ENCODE measurements around the gene LMAN1L.

LMAN1L gene

DNA sequence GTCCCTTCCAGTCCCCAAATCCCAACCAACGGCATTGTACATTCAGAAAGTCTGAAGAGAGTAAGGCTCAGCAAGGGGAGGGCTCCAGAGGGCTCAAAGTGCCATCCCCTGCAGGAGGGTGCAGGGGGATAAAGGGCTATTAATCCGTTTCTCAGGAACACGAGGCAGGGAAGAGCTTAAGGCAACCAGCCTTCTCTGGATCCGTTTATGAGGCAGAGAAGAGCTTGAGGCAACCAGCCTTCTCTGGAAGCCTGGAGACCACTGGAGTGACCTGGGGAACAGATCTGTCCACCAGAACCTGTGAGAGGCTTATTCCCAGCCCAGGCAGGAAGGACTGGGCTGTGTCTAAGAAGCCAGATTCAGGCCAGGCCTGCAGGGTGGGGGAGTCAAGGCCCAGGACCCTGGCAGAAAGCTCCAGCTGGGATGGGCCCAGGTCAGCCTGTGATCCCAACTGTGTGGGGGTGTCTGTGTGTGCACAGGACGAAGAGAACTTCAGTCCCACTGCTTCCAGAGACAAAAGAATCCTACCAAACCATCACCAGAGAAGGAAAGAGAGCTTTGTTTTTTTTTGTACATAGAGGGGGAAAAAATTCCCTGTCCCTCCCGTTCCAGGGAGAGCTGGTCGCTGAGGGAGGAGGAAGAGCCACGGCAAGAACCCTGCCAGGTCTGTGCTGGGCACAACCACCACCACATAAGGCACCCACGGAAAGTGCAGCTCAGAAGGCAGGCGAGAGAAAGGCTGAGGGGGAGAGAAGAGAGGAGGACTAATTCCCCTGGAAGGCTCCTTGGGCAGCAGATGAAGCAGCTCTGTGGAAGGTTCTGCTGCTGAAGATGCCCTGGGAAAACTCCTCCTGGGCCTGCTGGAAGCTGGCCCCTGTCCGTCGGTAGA is 31.9 kb downstream of the LMAN1L start:
- no peak for TF ChIP-seq EZH2 (IDR thresholded peaks at IDR 0.05; ENCODE audit: borderline replicate concordance, low read depth, low read length, severe bottlenecking)
- no peak for TF ChIP-seq CTCF (IDR thresholded peaks at IDR 0.05; ENCODE audit: borderline replicate concordance, extremely low read depth, low read length, poor library complexity, severe bottlenecking)
- Histone ChIP-seq H4K20me1 (ENCODE audit: insufficient read depth, low read length) (peaks cover 3% of the 10 kb centered on the region; the same call in 1 of the 2 replicates), H3K36me3 (ENCODE audit: insufficient read depth, low read length) (peaks cover 52% of the 10 kb centered on the region), H2AFZ (ENCODE audit: low read depth, low read length) (no peak overlapping the region), H3K79me2 (ENCODE audit: insufficient read depth, low read length) (peaks cover 15% of the 10 kb centered on the region), H3K9me3 (ENCODE audit: insufficient read depth, low read length, severe bottlenecking) (no peaks in the 10 kb centered on the region), H3K4me3 (ENCODE audit: low read depth in 1 of 2, low read length in 2 of 2) (no peak overlapping the region), H3K9ac (ENCODE audit: low read depth, low read length) (peak overlapping the region; percentile 91), H3K4me1 (ENCODE audit: insufficient read depth, low read length) (peaks cover 36% of the 10 kb centered on the region), H3K27ac (ENCODE audit: low read length) (peak overlapping the region; percentile 86; the same call in 1 of the 2 replicates), H3K27me3 (ENCODE audit: insufficient read depth, low read length, poor library complexity) (no peaks in the 10 kb centered on the region), H3K4me2 (ENCODE audit: insufficient read depth, low read length) (peak overlapping the region; percentile 69; the same call in 1 of the 2 replicates)
- DNase-seq, result no peak
- no peak for ATAC-seq (ENCODE audit: insufficient read depth, low read depth)

DNA sequence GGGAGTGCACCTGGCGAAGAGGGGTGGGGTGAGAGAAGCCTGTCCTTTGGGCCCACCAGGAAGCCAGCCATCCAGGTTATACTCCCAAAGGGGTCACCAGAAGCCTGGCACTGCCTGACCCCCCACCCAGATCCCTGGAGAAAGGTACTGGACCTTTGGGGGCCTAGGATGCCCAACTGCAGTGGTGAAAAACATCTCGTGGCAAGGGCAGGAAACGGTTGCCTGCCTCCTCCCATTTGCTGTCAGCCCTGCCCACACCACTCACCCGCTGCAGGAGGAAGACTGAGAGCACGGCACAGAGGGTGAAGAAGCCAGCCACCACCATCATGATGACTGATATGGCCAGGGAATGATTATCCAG is 32.6 kb downstream of the LMAN1L start:
- Histone ChIP-seq H4K20me1 (ENCODE audit: insufficient read depth, low read length) (peaks cover 3% of the 10 kb centered on the region; the same call in 1 of the 2 replicates), H3K4me1 (ENCODE audit: insufficient read depth, low read length) (peaks cover 32% of the 10 kb centered on the region), H3K9me3 (ENCODE audit: insufficient read depth, low read length, severe bottlenecking) (no peaks in the 10 kb centered on the region), H3K27ac (ENCODE audit: low read length) (peak overlapping the region; percentile 40; the same call in 1 of the 2 replicates), H2AFZ (ENCODE audit: low read depth, low read length) (no peak overlapping the region), H3K9ac (ENCODE audit: low read depth, low read length) (no peak overlapping the region), H3K79me2 (ENCODE audit: insufficient read depth, low read length) (peaks cover 15% of the 10 kb centered on the region), H3K4me2 (ENCODE audit: insufficient read depth, low read length) (no peak overlapping the region), H3K4me3 (ENCODE audit: low read depth in 1 of 2, low read length in 2 of 2) (no peak overlapping the region), H3K27me3 (ENCODE audit: insufficient read depth, low read length, poor library complexity) (no peaks in the 10 kb centered on the region), H3K36me3 (ENCODE audit: insufficient read depth, low read length) (peaks cover 52% of the 10 kb centered on the region)
- DNase-seq (no peak), ATAC-seq (ENCODE audit: insufficient read depth, low read depth) (no peak)
- TF ChIP-seq CTCF (IDR thresholded peaks at IDR 0.05; ENCODE audit: borderline replicate concordance, extremely low read depth, low read length, poor library complexity, severe bottlenecking) (no peak), EZH2 (IDR thresholded peaks at IDR 0.05; ENCODE audit: borderline replicate concordance, low read depth, low read length, severe bottlenecking) (no peak)

- Histone ChIP-seq H3K27ac (ENCODE audit: low read length) (peak overlapping the region; percentile 40; the same call in 1 of the 2 replicates), H3K9ac (ENCODE audit: low read depth, low read length) (no peak overlapping the region), H3K4me1 (ENCODE audit: insufficient read depth, low read length) (peaks cover 32% of the 10 kb centered on the region), H3K4me3 (ENCODE audit: low read depth in 1 of 2, low read length in 2 of 2) (no peak overlapping the region), H3K36me3 (ENCODE audit: insufficient read depth, low read length) (peaks cover 52% of the 10 kb centered on the region), H3K4me2 (ENCODE audit: insufficient read depth, low read length) (no peak overlapping the region), H2AFZ (ENCODE audit: low read depth, low read length) (no peak overlapping the region), H4K20me1 (ENCODE audit: insufficient read depth, low read length) (peaks cover 3% of the 10 kb centered on the region; the same call in 1 of the 2 replicates), H3K79me2 (ENCODE audit: insufficient read depth, low read length) (peaks cover 15% of the 10 kb centered on the region), H3K9me3 (ENCODE audit: insufficient read depth, low read length, severe bottlenecking) (no peaks in the 10 kb centered on the region), H3K27me3 (ENCODE audit: insufficient read depth, low read length, poor library complexity) (no peaks in the 10 kb centered on the region)
- ATAC-seq (ENCODE audit: insufficient read depth, low read depth) (no peak), DNase-seq (no peak)
- TF ChIP-seq EZH2 (IDR thresholded peaks at IDR 0.05; ENCODE audit: borderline replicate concordance, low read depth, low read length, severe bottlenecking) (no peak), CTCF (IDR thresholded peaks at IDR 0.05; ENCODE audit: borderline replicate concordance, extremely low read depth, low read length, poor library complexity, severe bottlenecking) (no peak)
These were observed 32.9 kb downstream of the LMAN1L start for GRCh38 chr15:74845581-74845980.
